Smooth muscle cell of the brain vasculature (primary cell): ENCODE results near the gene PRC1.
A peak's percentile ranks its signal among the peaks of the same experiment; 100 is the strongest.

Source experiments
- DNase-seq: peaks from one replicate; pipeline ENCODE4 v3.0.0-alpha.2; 2012; ENCODE audit warnings: low read depth, low spot score

Gene PRC1

DNA sequence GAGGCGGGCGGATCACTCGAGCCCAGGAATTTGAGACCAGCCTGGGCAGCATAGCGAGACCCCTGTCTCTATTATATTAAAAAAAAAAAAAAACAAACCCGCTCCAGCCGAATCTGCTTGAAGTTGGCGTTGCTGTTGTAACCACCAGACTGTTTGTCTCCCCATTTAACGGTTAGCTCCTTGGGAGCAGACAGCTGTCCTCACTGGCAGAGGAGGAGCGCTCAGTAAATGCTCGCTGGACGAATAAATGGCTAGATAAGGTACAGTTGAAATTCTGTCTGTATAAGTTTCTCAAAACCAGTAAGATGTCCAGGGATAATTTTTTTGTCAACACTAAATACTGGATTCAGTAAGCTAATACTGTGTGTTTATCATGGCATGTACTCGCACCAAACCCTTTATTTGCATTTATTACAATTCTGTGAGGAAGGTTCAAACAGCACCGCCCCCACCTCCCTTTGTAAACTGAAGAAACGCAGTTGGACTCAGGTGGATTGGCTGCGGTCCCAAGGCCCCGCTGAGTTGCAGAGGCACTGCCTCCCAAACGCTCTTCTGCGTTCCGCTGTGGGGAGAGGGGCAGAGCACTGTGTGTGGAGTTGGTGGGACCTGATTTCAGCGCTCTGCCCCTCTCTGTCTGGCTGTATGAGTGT, 38.6 kb downstream of the PRC1 start:
- DNase-seq, result no peak

DNA sequence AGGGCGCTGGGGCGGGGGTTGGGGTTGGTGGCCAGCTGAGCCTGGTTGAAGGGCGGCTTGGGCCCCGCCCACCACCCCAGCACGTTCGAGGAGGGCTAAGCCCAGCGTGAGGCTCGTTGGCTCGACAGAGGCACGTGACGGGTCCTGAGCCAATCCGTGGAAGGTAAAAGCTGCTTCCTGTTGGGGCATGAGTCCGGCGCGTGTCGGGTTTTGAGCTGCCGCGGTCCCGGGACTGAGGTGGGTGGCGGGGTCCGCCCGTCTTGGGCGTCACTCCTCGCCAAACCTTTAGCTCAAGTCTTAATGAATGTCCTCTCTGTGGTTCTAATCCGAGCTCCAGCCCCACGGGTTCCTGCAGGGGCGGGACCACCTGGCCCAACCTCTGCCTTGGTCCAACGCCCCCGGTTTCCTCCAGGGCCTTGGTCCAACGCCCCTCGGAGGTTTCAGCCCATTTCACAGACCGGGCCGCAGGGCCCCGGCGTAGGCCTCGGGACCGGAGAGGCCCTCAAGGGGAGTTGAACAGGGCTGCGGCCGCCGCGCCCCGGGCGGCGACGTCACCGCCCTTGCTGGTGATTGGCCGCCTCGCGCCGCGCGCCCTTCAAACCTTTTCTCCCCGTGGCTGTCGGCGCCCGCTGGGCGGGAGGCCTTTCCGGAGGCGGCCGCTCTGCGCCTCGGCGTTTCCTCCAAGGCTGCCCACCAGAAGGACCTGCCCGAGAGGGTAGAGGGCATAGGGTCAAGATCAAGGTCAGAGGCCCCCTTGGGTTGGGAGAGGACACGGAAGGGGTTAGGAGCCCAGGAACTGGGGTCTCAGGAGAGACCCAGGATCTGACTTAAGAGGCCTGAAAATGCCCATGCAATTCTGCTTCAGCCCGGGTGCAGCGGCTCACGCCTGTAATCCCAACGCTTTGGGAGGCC, 39.4 kb downstream of the PRC1 start, which contains the start of gene RCCD1:
RCCD1 (plus strand) TSS at position 173 of the 912 bp plus-strand sequence. CDS start 1,851 bp downstream, outside the sequence.
- peak; percentile 82 for DNase-seq

DNA sequence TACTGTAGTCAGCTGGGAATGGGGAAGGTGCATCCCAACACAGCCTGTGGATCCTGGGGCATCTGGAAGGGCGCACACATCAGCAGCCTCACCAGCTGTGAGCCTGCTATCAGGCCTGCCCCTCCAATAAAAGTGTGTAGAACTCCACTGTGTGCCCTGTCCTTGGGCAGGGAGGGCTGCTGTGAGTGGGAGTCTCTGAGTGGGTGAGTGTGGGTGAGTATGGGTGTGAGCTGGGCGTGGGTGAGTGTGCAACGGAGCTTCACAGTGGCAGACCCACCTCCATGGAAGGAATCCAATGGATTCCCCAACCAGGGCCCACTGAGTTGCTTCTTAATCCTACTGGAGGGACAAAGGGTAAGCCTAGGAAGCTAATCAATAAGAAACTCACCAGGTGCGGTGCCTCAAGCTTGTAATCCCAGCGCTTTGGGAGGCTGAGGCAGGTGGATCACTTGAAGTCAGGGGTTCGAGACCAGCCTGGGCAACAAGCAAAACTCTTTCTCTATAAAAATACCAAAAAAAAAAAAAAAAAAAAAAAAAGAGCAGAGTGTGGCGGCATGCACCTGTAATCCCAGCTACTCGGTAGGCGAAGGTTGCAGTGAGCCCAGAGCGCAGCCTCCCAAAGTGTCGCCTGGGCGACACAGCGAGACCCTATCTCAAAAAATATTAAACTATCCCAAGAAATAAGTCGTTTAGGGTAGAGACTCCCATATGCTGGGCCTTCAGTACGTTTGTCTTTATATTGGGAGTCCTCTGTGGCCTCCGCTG, 40.2 kb downstream of the PRC1 start:
- DNase-seq, result no peak

DNA sequence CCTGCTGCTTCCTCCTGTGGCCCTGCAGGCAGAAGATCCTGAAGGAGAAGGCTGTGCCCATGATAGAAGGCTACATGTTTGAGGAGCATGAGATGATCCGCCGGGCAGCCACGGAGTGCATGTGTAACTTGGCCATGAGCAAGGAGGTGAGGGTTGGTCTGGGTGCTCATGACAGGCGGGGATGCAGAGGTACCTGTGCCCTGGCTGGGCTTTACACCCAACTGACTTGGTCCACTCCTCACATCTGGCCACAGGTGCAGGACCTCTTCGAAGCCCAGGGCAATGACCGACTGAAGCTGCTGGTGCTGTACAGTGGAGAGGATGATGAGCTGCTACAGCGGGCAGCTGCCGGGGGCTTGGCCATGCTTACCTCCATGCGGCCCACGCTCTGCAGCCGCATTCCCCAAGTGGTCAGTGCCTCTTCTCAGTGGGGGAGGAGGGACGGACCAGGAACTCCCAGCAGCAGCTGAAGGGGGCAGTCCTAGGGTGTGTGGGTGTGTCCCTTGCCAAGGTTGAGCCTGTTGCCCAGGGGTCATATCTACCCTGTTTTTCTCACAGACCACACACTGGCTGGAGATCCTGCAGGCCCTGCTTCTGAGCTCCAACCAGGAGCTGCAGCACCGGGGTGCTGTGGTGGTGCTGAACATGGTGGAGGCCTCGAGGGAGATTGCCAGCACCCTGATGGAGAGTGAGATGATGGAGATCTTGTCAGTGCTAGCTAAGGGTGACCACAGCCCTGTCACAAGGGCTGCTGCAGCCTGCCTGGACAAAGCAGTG, 41.2 kb downstream of the PRC1 start:
- no peak for DNase-seq

DNA sequence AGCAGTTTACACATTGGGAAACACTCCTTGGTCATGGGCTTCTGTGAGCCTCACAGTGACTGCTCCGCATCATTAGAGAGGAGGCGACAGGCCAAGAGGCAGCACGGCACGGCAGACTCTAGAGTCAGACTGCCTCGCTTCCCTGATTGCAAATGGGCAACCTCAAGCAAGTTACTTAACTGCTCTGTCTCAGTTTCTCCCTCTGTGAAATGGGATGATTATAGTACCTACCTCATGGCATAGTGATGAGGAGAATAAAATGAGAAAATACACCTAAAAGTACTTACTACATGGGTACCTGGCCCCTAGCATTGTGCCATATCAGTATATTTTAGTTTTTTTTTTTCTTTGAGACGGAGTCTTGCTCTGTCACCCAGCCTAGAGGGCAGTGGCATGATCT, 43.7 kb downstream of the PRC1 start:
- DNase-seq, result no peak

DNA sequence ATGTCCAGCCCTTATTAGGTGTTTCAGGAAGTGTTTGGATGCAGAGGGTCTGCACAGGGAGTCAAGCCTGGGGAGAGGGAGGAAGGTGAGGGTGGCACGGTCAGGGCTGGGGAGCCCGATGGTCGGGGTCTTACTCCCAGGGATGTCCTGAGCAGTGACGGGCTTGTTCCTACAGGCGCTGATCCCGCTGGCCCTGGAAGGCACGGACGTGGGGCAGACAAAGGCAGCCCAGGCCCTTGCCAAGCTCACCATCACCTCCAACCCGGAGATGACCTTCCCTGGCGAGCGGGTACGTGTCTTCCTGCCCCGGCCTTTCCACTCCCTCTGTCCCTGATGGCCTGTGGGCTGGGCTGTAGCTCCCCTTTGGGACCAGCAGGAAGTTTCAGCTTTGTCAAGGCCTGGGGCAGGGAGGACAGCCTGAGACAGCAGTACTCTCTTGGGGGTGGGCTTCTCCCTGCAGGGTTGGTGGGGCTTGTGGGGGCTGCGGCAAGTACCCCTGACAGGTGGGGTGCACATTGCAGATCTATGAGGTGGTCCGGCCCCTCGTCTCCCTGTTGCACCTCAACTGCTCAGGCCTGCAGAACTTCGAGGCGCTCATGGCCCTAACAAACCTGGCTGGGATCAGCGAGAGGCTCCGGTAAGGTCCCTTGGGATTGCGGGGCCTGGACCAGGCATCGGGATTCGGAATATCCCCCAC, 44.2 kb downstream of the PRC1 start:
- DNase-seq, result no peak

DNA sequence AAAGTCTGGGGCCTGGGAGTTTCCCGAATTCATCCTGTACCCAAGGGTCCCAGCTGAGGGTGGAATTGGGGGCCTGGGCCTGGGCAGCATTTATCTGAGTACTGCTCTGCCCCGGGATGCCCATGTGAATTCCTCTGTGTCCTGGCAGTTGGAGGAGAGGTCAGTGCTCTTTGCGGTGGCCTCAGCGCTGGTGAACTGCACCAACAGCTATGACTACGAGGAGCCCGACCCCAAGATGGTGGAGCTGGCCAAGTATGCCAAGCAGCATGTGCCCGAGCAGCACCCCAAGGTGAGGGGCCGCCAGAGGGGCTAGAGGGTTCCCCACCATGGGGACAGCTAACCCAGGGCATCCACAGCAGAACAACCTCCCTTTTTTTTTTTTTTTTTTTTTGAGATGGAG, 45.8 kb downstream of the PRC1 start:
- DNase-seq, result no peak

DNA sequence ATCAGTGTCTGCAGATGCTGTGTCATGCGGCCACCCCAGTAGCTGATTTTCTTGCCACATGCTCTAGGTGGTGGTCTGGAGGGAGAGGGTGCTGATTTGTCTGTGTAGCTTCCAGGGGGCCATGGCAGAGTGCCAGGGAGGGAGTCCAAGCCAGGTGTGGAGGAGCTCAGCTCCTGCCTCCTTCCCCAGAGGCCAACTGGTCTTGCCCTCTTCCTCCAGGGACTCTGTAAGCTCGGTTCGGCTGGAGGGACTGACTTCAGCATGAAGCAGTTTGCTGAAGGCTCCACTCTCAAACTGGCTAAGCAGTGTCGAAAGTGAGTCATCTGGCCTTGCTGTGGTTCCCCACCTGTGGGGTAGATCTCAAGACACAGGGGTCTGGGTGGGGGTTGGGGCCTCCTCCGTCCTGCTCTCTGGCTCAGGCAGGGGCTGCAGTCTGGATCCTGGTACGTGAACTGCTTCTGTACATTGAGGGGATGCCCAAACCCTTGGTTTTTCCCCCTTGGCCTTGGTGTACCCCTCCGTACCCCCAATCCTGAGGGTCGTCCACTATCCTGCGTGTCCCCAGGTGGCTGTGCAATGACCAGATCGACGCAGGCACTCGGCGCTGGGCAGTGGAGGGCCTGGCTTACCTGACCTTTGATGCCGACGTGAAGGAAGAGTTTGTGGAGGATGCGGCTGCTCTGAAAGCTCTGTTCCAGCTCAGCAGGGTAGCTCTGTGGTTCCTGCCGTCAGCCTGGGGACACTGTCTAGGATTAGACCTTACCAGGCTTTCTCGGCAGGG, 46.6 kb downstream of the PRC1 start:
- no peak for DNase-seq

DNA sequence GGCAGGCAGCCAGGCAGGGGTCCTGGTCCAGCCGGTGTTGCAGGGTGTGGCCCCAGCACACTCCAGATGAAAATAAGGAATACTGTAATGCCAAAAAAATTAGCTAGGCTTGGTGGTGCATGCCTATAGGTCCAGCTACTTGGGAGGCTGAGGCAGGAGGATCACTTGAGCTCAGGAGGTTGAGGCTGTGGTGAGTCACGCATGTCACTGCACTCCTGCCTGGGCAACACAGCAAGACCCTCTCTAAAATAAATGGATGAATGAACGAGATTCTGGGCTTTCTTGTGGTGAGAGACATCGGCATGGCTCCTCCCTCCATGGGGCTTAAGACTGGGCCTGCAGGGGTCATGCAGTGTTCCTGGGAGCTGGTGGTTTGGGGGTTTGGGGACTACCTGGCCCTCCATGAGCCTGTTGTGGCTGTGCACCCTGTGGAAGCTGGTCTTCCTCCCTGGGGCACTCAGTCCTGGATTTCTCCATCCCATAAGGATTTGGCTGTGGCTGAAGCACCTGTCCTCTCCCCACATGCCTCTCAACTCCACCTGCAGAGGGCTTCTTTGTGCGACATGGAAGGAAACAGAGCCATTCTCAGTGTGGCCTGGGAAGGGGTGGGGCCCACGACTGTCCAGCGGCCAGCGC, 47.3 kb downstream of the PRC1 start:
- DNase-seq, result no peak

DNA sequence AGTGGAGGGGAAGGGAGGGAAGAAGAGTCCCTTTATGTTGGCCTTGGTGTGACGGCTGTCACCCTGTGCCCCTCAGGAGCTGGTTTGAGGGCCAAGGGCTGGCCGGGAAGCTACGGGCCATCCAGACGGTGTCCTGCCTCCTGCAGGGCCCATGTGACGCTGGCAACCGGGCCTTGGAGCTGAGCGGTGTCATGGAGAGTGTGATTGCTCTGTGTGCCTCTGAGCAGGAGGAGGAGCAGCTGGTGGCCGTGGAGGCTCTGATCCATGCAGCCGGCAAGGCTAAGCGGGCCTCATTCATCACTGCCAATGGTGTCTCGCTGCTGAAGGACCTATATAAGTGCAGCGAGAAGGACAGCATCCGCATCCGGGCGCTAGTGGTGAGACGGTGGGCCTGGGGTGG, 47.8 kb downstream of the PRC1 start:
- DNase-seq, result no peak

DNA sequence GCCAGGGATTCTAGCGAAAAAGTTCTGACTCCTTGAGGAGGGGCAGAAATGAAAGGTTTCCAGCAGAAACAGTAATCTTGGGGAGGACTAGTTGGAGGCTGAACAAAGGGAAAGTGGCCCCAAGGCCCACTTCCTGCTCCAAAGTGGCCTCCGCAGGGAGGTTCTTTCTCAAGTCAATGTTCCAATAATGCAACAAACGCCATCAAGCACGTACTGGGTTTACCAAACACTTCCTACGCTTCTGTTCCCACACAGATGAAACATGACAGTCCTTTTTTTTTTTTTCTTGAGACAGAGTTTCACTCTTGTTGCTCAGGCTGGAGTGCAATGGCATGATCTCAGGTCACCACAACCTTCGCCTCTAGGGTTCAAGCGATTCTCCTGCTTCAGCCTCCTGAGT, 49.2 kb downstream of the PRC1 start:
- no peak for DNase-seq

DNA sequence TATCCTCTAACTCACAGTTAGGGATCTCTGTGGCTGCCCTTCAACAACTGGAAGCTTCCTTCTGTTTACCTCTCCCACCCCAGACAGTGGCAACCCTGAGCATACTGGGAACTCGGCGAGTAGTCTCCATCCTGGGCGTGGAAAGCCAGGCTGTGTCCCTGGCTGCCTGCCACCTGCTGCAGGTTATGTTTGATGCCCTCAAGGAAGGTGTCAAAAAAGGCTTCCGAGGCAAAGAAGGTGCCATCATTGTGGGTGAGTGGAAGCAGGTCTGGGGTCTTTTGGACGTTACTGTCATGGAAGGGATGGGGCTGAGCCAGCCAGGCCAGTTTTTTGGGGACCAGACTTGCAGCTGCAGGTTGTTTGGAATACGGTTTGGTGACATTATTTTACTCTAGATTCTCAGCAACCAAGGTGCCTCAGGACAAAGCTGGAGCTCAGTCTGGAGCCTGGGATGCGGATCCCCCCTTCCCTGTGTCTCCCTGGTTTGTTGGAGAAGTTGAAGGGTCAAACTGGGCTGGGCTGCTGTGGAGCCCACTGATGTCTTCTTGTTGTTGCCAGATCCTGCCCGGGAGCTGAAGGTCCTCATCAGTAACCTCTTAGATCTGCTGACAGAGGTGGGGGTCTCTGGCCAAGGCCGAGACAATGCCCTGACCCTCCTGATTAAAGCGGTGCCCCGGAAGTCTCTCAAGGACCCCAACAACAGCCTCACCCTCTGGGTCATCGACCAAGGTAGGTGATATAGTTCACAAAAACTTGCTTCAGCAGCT, 51.8 kb downstream of the PRC1 start:
- DNase-seq, result no peak

DNA sequence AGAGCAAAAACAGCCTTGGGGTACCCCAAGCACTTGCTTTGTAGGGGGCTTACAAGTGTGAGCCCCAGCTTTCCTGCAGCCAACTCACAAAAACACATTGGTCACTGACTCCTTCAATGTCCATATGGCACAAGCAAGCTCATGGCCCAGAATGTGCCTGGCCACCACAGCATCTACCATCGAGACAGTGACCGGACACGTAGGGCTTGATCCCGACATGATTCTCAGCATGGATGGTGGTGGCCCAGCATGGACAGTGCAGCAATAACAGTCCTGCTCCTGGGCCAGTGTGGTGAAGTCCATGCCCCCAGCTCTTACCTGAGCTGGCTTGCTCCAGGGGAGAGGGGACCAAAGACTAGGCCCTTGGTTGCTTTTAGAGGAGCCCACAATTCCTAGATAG, 53.3 kb downstream of the PRC1 start:
- no peak for DNase-seq

DNA sequence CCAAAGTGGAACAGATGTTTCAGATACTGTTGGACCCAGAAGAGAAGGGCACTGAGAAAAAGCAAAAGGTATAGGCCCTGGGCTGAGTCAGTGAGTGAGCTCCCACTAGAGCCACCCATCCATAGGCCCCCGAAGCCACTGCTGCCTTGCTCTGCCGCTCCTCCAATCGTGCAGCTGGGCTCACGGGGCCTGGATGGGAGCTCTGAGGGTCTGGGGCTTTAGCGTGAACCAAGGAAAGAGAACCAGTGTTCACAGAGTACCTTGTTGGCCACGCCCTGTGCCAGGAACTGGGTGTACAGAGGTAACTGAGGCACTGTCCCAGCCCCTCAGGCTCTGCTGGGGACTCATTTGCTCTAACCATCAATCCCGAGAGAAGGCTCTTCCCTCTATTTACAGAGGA, 54.6 kb downstream of the PRC1 start:
- DNase-seq, result no peak

DNA sequence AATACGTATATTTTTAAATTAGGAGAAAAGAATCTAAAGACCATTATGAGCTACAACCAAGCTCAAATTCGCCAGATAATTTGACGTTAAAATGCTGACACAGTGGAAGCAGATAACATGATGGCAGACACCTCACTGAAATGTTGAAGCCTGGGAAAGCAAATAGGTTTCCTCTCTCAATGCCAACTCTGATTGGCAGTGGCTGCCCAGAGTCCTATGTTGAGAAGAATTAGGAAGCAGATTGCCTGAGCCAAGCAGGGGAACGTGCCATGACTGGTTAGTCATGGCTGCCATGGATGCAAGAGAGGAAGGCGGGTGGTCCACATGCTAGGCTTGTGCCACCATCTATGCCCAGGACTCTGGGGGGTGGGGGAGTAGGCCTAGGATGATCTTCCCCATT, 56.1 kb downstream of the PRC1 start:
- no peak for DNase-seq

DNA sequence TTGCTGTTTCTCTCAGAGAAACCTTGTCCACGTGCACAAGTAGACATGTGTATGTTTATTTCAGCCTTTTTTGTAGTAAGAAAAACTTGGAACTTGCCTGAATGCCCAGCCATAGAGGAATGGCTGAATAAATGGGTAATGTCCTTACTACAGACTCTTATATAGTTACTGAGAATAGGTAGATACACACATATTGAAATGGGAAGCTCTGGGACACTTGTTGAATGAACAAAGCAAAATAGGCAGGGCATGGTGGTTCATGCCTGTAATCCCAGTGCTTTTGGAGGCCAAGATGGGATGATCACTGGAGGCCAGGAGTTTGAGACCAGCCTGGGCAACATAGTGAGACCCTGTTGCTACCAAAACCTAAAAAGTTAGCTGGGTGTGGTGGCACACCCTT, 57.5 kb downstream of the PRC1 start:
- DNase-seq, result no peak

DNA sequence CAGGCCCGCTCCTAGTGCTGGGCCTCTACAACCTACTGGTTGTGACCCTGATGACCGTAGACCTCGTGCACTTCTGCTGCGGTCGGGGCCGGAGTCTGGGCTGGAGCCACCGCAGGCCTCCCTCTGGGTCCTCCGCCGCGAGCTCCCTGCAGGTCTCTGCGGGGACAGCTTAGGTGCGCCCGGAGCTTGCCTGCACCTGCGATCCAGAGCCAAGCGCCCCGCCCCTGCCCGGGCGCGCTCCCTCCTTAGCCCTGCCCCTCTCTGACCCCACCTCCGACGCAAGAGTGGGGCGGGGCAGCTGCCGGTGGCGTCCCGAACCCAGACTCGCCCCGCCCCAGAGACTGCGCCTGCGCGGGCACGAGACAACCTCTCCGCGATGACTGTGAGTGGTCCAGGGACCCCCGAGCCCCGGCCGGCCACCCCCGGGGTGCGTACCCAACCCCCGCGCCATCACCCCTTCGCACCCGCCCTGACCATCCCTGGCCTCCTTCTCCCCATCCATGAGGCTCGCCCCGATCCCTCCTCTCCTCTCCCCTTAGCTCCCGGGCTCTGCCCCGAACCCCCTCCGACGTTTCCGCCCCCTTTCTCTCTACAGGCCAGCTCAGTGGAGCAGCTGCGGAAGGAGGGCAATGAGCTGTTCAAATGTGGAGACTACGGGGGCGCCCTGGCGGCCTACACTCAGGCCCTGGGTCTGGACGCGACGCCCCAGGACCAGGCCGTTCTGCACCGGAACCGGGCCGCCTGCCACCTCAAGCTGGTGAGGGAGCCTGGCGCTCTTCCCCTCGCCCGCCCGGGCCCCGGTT, 59.2 kb downstream of the PRC1 start, which contains the start of gene UNC45A:
UNC45A (plus strand) TSS at position 337 of the 803 bp plus-strand sequence; CDS start at position 377, 40 bp downstream.
- DNase-seq, result peak; percentile 52
